ENCODE results near the gene OR1F1.
"Not testable (repeated sequence)": the region's sequence is repeated elsewhere in the genome, so short reads cannot be mapped to it uniquely, and the experiment has no call there.

Gene OR1F1

DNA sequence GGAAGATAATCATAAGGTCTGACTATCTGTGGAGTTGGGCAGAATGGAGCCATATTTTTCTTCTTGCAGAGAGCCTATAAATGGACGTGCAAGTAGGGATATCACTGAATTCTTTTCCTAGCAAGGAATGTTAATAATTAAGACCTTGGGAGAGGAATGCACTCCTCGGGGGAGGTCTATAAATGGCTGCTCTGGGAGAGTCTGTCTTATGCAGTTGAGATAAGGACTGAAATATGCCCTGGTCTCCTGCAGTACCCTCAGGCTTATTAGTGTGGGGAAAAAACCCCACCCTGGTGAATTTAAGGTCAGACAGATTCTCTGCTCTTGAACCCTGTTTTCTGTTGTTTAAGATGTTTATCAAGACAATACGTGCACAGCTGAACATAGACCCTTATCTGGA is 17.9 kb downstream of the OR1F1 start:
- not testable (repeated sequence) for DNase-seq

DNA sequence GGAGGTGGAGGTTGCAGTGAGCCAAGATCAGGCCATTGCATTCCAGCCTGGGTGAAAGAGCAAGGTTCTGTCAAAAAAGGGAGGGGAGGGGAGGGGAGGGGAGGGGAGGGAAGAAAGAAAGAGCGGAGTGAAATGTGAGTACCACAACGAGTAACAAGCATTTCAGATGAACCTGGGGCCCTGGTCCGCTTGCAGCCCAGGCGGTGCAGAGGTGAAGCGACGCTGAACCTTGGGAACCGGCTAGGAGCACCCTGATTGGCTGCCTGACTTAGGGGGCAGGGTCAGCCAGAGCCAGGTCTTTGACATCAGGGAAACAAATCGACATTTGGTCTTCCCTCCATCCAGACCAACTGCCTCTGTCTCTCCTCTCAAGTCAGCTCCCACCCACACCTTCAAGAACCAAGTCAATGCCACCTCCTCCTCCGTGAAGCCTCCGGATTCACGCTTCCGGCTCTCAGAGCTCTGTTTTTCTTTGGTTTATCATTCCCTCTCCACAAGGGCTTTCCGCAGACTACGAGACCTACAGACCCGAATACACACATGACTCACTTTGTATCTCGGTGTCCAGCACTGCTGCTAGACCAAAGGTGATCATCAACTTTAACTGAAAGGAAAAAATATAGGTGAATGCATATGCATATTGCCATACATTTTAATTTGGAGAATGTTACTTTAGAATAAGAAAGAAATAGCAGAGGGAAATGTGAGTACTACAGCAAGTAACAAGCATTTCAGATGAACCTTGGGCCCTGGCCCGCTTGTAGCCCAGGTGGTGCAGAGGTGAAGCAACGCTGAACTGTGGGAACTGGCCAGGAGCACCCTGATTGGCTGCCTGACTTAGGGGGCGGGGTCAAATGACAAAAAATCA is 19.3 kb downstream of the OR1F1 start:
- DNase-seq = no peak

DNA sequence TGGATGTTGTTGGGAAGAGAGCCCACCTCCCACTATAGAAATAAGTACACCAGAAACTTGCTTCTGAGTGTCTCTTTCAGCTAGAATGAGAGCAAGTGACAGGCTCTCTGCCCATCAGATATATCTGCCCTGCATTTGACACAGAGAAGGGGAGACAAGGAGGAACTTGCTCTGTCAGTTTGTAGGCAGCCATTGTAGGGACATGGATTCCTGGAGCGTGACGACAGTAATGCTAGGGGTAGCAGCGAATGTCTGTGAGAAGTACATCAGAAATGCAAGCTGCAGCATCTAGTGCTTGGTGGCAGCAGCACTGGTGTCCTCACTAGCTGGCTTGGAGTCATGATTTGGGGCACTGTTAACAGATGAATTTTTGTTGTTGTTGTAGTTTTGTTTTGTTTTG is 24.0 kb downstream of the OR1F1 start:
- no peak for DNase-seq

GRCh38 chr16:3212567-3212966 is 24.6 kb downstream of the OR1F1 start:
- DNase-seq = no peak

DNA sequence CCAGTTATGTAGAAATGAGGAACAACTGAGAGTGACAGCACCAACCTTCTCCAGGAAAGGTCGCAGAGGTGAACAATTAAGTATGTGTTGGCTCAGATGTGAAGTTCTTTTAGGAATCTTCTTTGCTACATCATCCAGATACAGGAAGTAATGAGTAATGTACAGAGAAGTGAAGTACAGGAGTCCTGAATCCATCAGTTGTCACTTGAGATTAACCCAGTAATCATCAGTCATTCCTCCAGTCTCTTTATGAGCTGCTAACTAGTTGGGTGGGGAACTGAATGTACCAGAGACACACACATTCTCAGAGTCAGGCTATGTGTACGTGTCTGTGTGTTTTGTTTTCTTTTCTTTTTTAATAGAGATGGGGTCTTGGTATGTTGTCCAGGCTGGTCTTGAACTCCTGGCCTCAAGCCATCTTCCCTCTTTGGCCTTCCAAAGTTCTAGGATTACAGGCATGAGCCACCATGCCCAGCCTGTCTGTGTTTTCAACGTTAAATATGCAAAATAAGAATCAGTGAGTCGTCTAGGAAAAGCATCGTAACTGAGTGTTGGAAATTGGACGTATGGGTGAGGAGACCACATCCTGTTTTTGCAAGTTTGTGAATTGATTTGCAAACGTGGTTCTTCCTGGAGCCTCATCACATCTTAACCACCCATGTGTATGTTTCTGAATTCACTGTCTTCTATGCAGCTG is 27.0 kb downstream of the OR1F1 start:
- DNase-seq = peak; percentile 51

- no peak for DNase-seq
Observed at GRCh38 chr16:3215601-3216262, 27.7 kb downstream of the OR1F1 start.

DNA sequence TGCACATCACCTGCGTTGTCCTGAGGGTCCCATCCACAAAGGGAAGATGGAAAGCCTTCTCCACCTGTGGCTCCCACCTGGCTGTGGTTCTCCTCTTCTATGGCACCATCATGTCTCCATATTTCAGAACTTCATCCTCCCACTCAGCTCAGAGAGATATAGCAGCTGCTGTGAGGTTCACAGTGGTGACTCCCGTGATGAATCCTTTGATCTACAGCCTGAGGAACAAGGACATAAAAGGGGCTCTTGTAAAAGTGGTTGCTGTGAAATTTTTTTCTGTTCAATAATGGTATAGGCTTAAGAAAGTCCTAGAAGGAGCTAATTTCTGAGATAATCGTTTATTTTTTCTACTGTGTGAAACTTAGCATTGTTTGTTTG is 28.2 kb downstream of the OR1F1 start:
- DNase-seq = no peak

- no peak for DNase-seq
Observed at GRCh38 chr16:3220839-3221238, 32.8 kb downstream of the OR1F1 start.

DNA sequence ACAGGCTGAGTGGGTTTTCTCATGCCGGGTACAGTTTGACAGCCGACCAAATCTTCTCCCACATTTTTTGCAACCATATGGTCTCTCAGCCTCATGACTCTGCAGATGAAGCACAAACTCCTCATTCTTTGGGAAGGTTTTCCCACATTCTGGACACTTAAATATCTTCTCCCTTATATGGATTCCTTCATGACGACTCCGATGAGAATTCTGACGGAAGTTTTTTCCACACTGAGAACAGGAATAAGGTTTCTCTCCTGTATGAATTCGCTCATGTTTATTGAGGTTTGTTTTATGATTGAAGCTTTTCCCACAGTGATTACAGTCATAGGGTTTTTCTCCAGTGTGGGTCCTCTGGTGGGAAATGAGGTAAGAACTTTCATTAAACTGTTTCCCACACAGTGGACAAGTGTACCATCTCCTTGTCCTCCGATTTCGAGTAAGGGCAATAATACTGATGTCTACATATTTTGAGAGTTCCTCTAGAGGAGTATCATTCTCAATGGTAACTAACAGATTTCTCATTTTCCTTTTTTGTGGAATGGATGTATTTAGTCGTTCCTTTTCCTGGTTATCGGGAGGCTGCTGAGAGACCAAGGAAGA is 36.0 kb downstream of the OR1F1 start:
- DNase-seq = no peak

- no peak for DNase-seq
Observed at GRCh38 chr16:3234543-3234856, 46.5 kb downstream of the OR1F1 start.

DNA sequence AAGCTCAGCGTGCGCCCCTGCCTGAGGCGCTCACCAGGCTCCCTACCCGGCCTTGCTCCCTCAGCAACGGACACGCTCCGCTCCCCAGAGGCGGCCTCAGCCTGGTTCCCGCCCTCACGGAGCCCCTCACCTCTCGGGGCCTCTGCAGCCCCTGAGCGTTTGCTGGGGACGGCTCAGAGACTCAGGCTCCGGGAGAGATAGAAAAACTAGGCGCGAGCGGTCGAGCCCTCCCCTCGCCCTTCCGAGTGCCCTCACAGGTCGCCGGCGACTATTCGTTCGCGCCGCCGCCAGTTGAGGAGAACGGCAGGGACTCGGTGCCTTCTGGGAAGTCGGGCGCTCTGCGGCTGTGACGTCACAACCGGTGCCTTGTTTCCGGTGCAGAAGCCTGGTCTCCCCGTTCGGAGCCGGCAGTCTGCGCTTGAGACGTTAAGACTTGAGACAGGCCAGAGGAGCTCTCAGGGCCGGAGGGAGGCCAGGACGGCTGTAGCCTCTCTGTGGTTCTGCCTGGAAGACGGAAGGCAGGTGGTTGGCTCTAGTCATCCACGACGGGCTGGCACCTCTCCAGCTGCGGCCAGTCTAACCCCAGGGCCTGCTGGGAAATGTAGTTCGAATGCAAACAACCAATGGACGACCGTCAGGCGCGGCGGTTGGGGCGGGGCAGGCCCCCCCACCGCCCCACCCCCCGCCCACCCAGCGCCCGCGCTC is 47.0 kb downstream of the OR1F1 start, which contains the start of gene ZNF200:
Gene ZNF200, minus strand, starts transcription at position 302 of the 705 bp plus-strand sequence. CDS start 1,403 bp downstream, outside the sequence.
- peak; percentile 95 for DNase-seq

GRCh38 chr16:3235856-3236669 is 48.1 kb downstream of the OR1F1 start:
- peak; percentile 12 for DNase-seq

GRCh38 chr16:3241761-3242160 is 53.8 kb downstream of the OR1F1 start:
- no peak for DNase-seq

- no peak for DNase-seq
Observed at GRCh38 chr16:3242709-3243108, 54.7 kb downstream of the OR1F1 start.

DNA sequence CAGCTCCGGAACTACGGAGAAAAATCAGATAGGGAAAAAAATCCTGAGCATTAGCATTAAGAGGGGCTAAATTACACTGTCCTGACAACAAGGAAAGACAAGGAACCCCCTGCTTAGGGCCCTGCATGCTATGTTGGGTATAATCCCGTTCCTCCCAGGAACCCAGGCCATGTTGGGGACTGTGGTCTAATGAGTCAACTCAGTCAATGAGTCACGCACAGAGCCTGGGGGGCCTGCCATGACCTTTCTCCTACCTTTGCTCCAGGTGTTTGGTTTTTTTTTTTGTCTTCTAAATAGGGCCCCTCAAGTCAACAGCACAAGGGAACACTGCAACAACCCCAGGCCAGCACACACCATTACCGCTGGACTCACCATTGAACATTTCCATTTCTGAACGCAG is 55.9 kb downstream of the OR1F1 start:
- no peak for DNase-seq

DNA sequence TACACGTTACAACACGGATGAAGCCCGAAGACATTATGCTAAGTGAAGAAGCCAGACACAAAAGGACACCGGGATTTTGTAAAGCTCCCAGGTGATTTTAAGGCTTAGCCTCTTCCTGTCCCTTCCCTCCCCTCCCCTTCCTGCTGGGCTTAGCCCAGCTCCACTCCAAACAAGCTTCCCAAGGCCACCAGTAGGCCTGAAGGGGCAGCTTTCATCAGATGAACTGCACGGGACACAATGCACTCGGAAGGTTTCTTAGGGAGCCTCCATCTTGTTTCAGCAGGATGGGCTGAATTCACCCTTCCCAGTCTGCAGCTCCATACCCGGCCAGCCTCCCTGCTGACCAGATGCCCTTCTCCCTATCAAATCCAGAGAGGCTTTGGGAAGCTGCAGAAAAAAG is 58.0 kb downstream of the OR1F1 start:
- no peak for DNase-seq

- DNase-seq = no peak
Observed at GRCh38 chr16:3246876-3247275, 58.9 kb downstream of the OR1F1 start.

- no peak for DNase-seq
Observed at GRCh38 chr16:3248596-3248995, 60.6 kb downstream of the OR1F1 start.

DNA sequence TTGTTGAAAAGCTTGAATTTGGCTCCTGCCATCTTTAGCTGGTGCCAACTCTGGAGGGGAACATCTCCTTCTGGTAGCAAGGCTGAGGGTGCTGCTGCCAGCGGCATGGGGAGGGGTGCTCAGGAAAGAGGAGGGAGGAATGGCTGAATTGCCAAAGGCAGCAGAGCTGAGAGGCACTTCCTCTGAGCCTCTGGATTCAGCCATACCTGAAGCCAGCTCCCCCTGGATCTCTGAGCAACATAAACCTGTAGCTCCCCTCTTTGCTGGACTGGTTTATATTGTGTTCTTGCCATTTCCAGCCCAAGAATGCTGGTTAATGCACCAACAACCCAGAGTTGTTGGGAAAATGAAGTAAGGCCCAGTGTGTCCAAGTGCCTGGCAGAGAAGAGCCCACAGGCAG is 61.0 kb downstream of the OR1F1 start:
- no peak for DNase-seq

GRCh38 chr16:3249451-3249850 is 61.4 kb downstream of the OR1F1 start:
- DNase-seq = no peak

DNA sequence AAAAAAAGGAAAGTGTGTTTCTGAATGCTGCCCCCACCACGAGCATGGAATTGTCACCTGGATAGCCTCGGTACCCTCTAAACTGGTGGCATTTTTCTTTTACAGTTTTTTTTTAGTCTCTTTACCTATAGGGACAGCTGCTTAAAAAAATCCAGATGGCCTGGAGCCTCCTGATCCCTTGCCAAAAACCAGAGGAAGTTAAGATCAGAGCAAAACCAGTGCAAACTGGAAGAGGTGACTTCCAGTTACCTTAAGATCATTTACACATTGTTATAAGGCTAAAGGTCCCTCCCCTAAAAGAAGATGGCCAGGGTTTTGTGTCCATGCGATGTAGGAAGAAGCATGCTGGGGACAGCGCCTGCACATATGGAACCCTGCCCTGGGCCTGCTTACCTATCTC is 65.0 kb downstream of the OR1F1 start:
- DNase-seq = no peak

DNA sequence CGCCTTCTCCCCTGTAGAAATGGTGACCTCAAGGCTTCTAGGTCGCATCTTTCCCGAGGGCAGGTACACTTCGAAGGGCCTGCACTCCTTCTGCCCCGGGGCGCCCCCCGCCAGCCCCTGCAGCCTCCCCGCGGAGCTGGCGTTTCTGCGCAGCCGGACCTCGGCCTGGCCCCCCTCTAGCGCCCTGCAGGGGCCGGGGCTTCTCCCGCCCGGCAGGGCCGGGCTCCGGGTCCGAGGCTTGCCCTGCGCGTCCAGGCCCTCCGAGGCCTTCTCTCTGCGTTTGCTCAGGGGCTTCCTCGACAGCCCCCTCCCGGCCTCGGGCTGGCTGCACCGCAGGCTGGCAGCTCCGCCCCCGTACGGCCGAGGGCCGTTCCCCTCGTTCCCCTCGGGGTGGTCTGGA is 66.3 kb downstream of the OR1F1 start:
- DNase-seq = no peak
